KMS-11 (cell line): ENCODE results near the gene CCL14.

Source experiments
- H2AFZ ChIP-seq: fragments of 200-600 bp; sonication (generic); 2 replicates; pipeline ENCODE4 v1.6.1; 2016; ENCODE audit warnings: antibody characterized with exemption, mixed run types, low read depth
- H3K27ac ChIP-seq: fragments of 200-600 bp; sonication (generic); 2 replicates; pipeline ENCODE4 v1.6.1; 2016; ENCODE audit warnings: mild to moderate bottlenecking, mixed run types
- H3K27me3 ChIP-seq: fragments of 200-600 bp; sonication (generic); 2 replicates; pipeline ENCODE4 v1.6.1; 2017; ENCODE audit warnings: mild to moderate bottlenecking, low read depth, mixed run types, moderate library complexity; ENCODE audit not compliant: insufficient read depth
- H3K36me3 ChIP-seq: fragments of 200-600 bp; sonication (generic); 2 replicates; pipeline ENCODE4 v1.6.1; 2017; ENCODE audit warnings: mild to moderate bottlenecking, mixed run types; ENCODE audit not compliant: insufficient read depth
- H3K4me1 ChIP-seq: fragments of 200-600 bp; sonication (generic); 2 replicates; pipeline ENCODE4 v1.6.1; 2016; ENCODE audit warnings: mild to moderate bottlenecking, low read depth, mixed run types; ENCODE audit not compliant: poor library complexity, severe bottlenecking
- H3K4me2 ChIP-seq: fragments of 200-600 bp; sonication (generic); 2 replicates; pipeline ENCODE4 v1.7.0; 2016; ENCODE audit warnings: mild to moderate bottlenecking, mixed run types
- H3K4me3 ChIP-seq: fragments of 200-600 bp; sonication (generic); IDR thresholded peaks from 2 replicates; pipeline ENCODE4 v1.6.1; 2017; ENCODE audit warnings: low read depth, low read length, mixed read lengths; ENCODE audit not compliant: insufficient read depth
- H3K79me2 ChIP-seq: fragments of 200-600 bp; sonication (generic); 2 replicates; pipeline ENCODE4 v1.6.1; 2016; ENCODE audit warnings: low read depth, mixed run types; ENCODE audit not compliant: insufficient read depth
- H3K9ac ChIP-seq: fragments of 200-600 bp; sonication (generic); 2 replicates; pipeline ENCODE4 v1.6.1; 2016; ENCODE audit warnings: mild to moderate bottlenecking, mixed run types
- H4K20me1 ChIP-seq: fragments of 200-600 bp; sonication (generic); 2 replicates; pipeline ENCODE4 v1.6.1; 2016; ENCODE audit warnings: mild to moderate bottlenecking, mixed run types; ENCODE audit not compliant: insufficient read depth
- CTCF ChIP-seq: fragments of 200-600 bp; sonication (generic); conservative IDR thresholded peaks from 2 replicates; pipeline ENCODE4 v1.6.1; 2017; ENCODE audit warnings: low read depth, mild to moderate bottlenecking, antibody characterized with exemption, low read length, moderate library complexity, mixed read lengths

The CCL14 gene

GRCh38 chr17:35948092-35948491 lies 38.4 kb downstream of the CCL14 start:
- H3K9ac ChIP-seq, result no peak overlapping the region
- H3K36me3 ChIP-seq, result no peaks in the 10 kb centered on the region
- no peak overlapping the region for H3K4me2 ChIP-seq
- H3K4me3 ChIP-seq, result no peak overlapping the region
- peaks cover 8% of the 10 kb centered on the region for H3K4me1 ChIP-seq
- no peaks in the 10 kb centered on the region for H3K27me3 ChIP-seq
- no peak overlapping the region for H3K27ac ChIP-seq
- H3K79me2 ChIP-seq, result no peaks in the 10 kb centered on the region
- H4K20me1 ChIP-seq, result no peaks in the 10 kb centered on the region
- no peak for TF ChIP-seq CTCF
- H2AFZ ChIP-seq, result no peak overlapping the region

GRCh38 chr17:35947156-35947585 lies 39.4 kb downstream of the CCL14 start:
- peaks cover 8% of the 10 kb centered on the region for H3K4me1 ChIP-seq
- peak overlapping the region; percentile 13; the same call in 1 of the 2 replicates for H3K9ac ChIP-seq
- peak overlapping the region; percentile 46; the same call in 1 of the 2 replicates for H2AFZ ChIP-seq
- peak overlapping the region; percentile 3; the same call in 1 of the 2 replicates for H3K4me2 ChIP-seq
- no peak overlapping the region for H3K27ac ChIP-seq
- H3K79me2 ChIP-seq, result no peaks in the 10 kb centered on the region
- peak; percentile 80 for TF ChIP-seq CTCF
- H3K27me3 ChIP-seq, result no peaks in the 10 kb centered on the region
- H3K4me3 ChIP-seq, result no peak overlapping the region
- no peaks in the 10 kb centered on the region for H3K36me3 ChIP-seq
- H4K20me1 ChIP-seq, result no peaks in the 10 kb centered on the region

GRCh38 chr17:35944151-35944550 lies 42.4 kb downstream of the CCL14 start:
- Histone ChIP-seq H3K4me1 (peaks cover 8% of the 10 kb centered on the region), H4K20me1 (no peaks in the 10 kb centered on the region), H3K27me3 (no peaks in the 10 kb centered on the region), H3K36me3 (no peaks in the 10 kb centered on the region), H3K79me2 (no peaks in the 10 kb centered on the region), H3K4me3 (no peak overlapping the region), H3K27ac (no peak overlapping the region), H3K9ac (no peak overlapping the region), H2AFZ (no peak overlapping the region), H3K4me2 (no peak overlapping the region)
- no peak for TF ChIP-seq CTCF

- Histone ChIP-seq H3K9ac (no peak within 1 kb of the TSS), H3K4me2 (no peak within 1 kb of the TSS), H2AFZ (no peak within 1 kb of the TSS)
Observed at GRCh38 chr17:35943537-35943936, 43.0 kb downstream of the CCL14 start, which contains the start of gene LYZL6. Gene LYZL6, minus strand, starts transcription at chr17:35943713. Its CDS starts 4,357 bp downstream, at chr17:35939356.

More at GRCh38 chr17:35943537-35943936, 43.0 kb downstream of the CCL14 start, which contains the start of gene LYZL6:
- H3K36me3 ChIP-seq, result no peaks in the 10 kb centered on the region
- peaks cover 8% of the 10 kb centered on the region for H3K4me1 ChIP-seq
- H3K4me3 ChIP-seq, result no peak within 1 kb of the TSS
- no peaks in the 10 kb centered on the region for H4K20me1 ChIP-seq
- H3K27me3 ChIP-seq, result no peaks in the 10 kb centered on the region
- no peak within 1 kb of the TSS for H3K27ac ChIP-seq
- H3K79me2 ChIP-seq, result no peaks in the 10 kb centered on the region
- TF ChIP-seq CTCF, result no peak
